K562 (cell line): ENCODE results near the gene ADGRE3. TPM values are rescaled to one million over a fixed set of nuclear protein-coding genes. Genes with fewer than 3 reads are reported as not detected.

ENCODE experiments used
- ATAC-seq: fragments of 200-7000 bp; cut with Tn5 transposase; 3 replicates; pipeline ENCODE4 v1.9.1; 2020; ENCODE audit warnings: moderate library complexity
- BruUV-seq: library from RNA; stranded (reverse); fragments of 400-500 nt; replicated peaks from 2 replicates; lab custom pipeline; 2021; lab: Mats Ljungman, UMichigan
- CTCF ChIA-PET: fragments of 300-600 bp; formaldehyde crosslinking; extraction: SDS; loops from one replicate; lab custom pipeline; 2021; ENCODE audit warnings: low intra/inter-chr PET ratio; lab: Yijun Ruan, JAX
- POLR2A ChIA-PET: fragments of 300-600, 350-650 bp; sonication (Branson Sonifier 250); formaldehyde crosslinking; extraction: SDS; loops from one replicate; lab custom pipeline; 2021; ENCODE audit warnings: antibody characterized with exemption, inconsistent platforms; lab: Yijun Ruan, JAX
- DNase-seq, 4 experiments: peaks; one replicate each; pipeline versions ENCODE4 v3.0.0 to v3.0.0-alpha.2; 2011 to 2018; ENCODE audit warnings: low spot score in 3 of 4, mixed read lengths in 3 of 4; ENCODE audit errors: extremely low read depth in 1 of 4
- FAIRE-seq: peaks from 2 replicates; lab custom pipeline; 2011; peaks lifted over from hg19 to GRCh38; lab: Jason Lieb, UNC
- H2AFZ ChIP-seq: 2 replicates; pipeline ENCODE4 v1.6.0; 2011; ENCODE audit warnings: low read depth, low read length, control low read depth, inconsistent platforms
- H3K27ac ChIP-seq: fragments of 200-600 bp; 3 replicates; pipeline ENCODE4 v1.8.0; 2011; ENCODE audit warnings: low read depth, mild to moderate bottlenecking, control low read depth, inconsistent platforms, low read length, moderate library complexity, mixed read lengths; ENCODE audit errors: extremely low read depth
- H3K27me3 ChIP-seq, 2 experiments: fragments of 300-600 bp in 1 of 2; 2 replicates in 1 of 2; 3 replicates in 1 of 2; pipeline versions ENCODE4 v1.6.0 to v1.8.0; 2011; ENCODE audit warnings: inconsistent platforms in 2 of 2, low read length in 2 of 2, mild to moderate bottlenecking in 1 of 2, mixed read lengths in 1 of 2, moderate library complexity in 1 of 2; ENCODE audit not compliant: control insufficient read depth in 2 of 2, insufficient read depth in 2 of 2
- H3K36me3 ChIP-seq: fragments of 300-600 bp; 3 replicates; pipeline ENCODE4 v1.8.0; 2011; ENCODE audit warnings: mild to moderate bottlenecking, low read length, inconsistent platforms; ENCODE audit not compliant: control insufficient read depth, insufficient read depth
- H3K4me1 ChIP-seq, 2 experiments: fragments of 200-600 bp in 1 of 2; replicated peaks in 1 of 2; 2 replicates in 1 of 2; 3 replicates in 1 of 2; pipeline versions ENCODE4 v1.5.1 to v1.8.0; 2011; ENCODE audit warnings: inconsistent platforms in 2 of 2, low read length in 2 of 2, mild to moderate bottlenecking in 1 of 2, mixed read lengths in 1 of 2, moderate library complexity in 1 of 2; ENCODE audit not compliant: control insufficient read depth in 2 of 2, insufficient read depth in 2 of 2
- H3K4me2 ChIP-seq: 2 replicates; pipeline ENCODE4 v1.6.1; 2011; ENCODE audit warnings: low read length, control low read depth, inconsistent platforms, mixed read lengths; ENCODE audit not compliant: insufficient read depth
- H3K4me3 ChIP-seq: fragments of 200-600 bp; sonication (generic), shearing (Covaris generic); 2 replicates; pipeline ENCODE4 v1.5.1; 2016; ENCODE audit warnings: control low read depth, inconsistent platforms
- H3K79me2 ChIP-seq: fragments of 200-600 bp; 3 replicates; pipeline ENCODE4 v1.8.0; 2011; ENCODE audit warnings: low read length, inconsistent platforms; ENCODE audit not compliant: control insufficient read depth, insufficient read depth
- H3K9ac ChIP-seq, 2 experiments: 2 replicates each; pipeline versions ENCODE4 v1.6.0 to v1.6.1; 2011; ENCODE audit warnings: low read depth in 2 of 2, low read length in 2 of 2, control low read depth in 1 of 2, inconsistent platforms in 1 of 2, mild to moderate bottlenecking in 1 of 2, mixed read lengths in 1 of 2; ENCODE audit not compliant: insufficient read depth in 1 of 2
- H3K9me1 ChIP-seq: one replicate; pipeline ENCODE4 v1.6.0; 2011; ENCODE audit warnings: inconsistent platforms, mild to moderate bottlenecking, low read length, moderate library complexity; ENCODE audit not compliant: control insufficient read depth, insufficient read depth
- H3K9me3 ChIP-seq: replicated peaks from 2 replicates; pipeline ENCODE4 v1.5.1; 2011; ENCODE audit warnings: low read depth, low read length, inconsistent platforms; ENCODE audit not compliant: control insufficient read depth, insufficient read depth
- H4K20me1 ChIP-seq: replicated peaks from 2 replicates; pipeline ENCODE4 v1.6.1; 2011; ENCODE audit warnings: low read length, inconsistent platforms, mixed read lengths; ENCODE audit not compliant: control insufficient read depth, insufficient read depth
- ATF3 ChIP-seq, 2 experiments: fragments of 450-650 bp in 1 of 2; sonication (generic) in 1 of 2; formaldehyde crosslinking in 1 of 2; IDR thresholded peaks in 1 of 2; conservative IDR thresholded peaks in 1 of 2; 2 replicates each; pipeline versions ENCODE4 v1.6.1 to v1.8.1; 2016 to 2023; ENCODE audit warnings: mild to moderate bottlenecking in 2 of 2, moderate library complexity in 2 of 2, inconsistent platforms in 1 of 2, missing genetic modification reagents in 1 of 2
- ATF7 ChIP-seq: fragments of 450-650 bp; IDR thresholded peaks from 2 replicates; pipeline ENCODE4 v1.7.1; 2014; ENCODE audit warnings: mild to moderate bottlenecking, moderate library complexity
- CBFB ChIP-seq: sonication (generic); formaldehyde crosslinking; IDR thresholded peaks from 2 replicates; pipeline ENCODE4 v1.4.0; 2020; ENCODE audit warnings: mild to moderate bottlenecking, missing genetic modification reagents
- ESRRA ChIP-seq: fragments of 450-650 bp; IDR thresholded peaks from 2 replicates; pipeline ENCODE4 v1.6.1; 2014; ENCODE audit warnings: low read depth, mild to moderate bottlenecking, moderate library complexity, borderline replicate concordance
- ILF3 ChIP-seq: fragments of 450-650 bp; IDR thresholded peaks from 2 replicates; pipeline ENCODE4 v1.6.1; 2018; ENCODE audit warnings: antibody characterized with exemption, mild to moderate bottlenecking, moderate library complexity, borderline replicate concordance
- KHSRP ChIP-seq: fragments of 450-650 bp; IDR thresholded peaks from 2 replicates; pipeline ENCODE4 v1.6.1; 2017
- TCFL5 ChIP-seq: fragments of 250-450 bp; sonication (Bioruptor Pico); conservative IDR thresholded peaks from 2 replicates; pipeline ENCODE4 v1.6.1; 2021; ENCODE audit warnings: mild to moderate bottlenecking, moderate library complexity, matching md5 sums
- WHSC1 ChIP-seq: IDR thresholded peaks from one replicate; pipeline ENCODE4 v1.6.1; 2012; ENCODE audit warnings: low read length, control low read depth, inconsistent platforms
- WGBS: fragments of 100-300 bp; shearing (Covaris generic); methylation state at CpG from one replicate; pipeline ENCODE4 v1.1.6; 2016; ENCODE audit warnings: low coverage, mixed read lengths; ENCODE audit not compliant: insufficient coverage; ENCODE audit errors: missing lambda C conversion rate; 5-methylcytosine and 5-hydroxymethylcytosine counted together
- in situ Hi-C: fragments of 300-500 bp; cut with MboI; formaldehyde crosslinking; loops from 4 replicates; pipeline ENCODE4 v1.15.0; 2018; ENCODE audit warnings: inconsistent platforms, mixed read lengths
- intact Hi-C: fragments of 100-400 bp; cut with micrococcal nuclease; formaldehyde crosslinking; loops from 2 replicates; pipeline ENCODE4 v1.14.2; 2022
- polyA plus RNA-seq, 8 experiments: library from polyadenylated mRNA; depleted of rRNA in 4 of 8; stranded (reverse) in 5 of 8; unstranded in 3 of 8; fragments of >200 nt; fragmentation: Nextera tagmentation in 2 of 8; fragmentation: Illumina TruSeq in 1 of 8; extraction: Ambion mirVana in 2 of 8; extraction: Trizol in 1 of 8; gene quantifications; 2 replicates each; pipeline versions ENCODE4 v1.2.1 to v1.2.3, GENCODE V29; 2011 to 2014; ENCODE audit warnings: inconsistent platforms in 1 of 8, missing spikeins in 1 of 8
- total RNA-seq, 7 experiments: library from RNA; depleted of rRNA in 6 of 7; stranded (reverse); fragments of >200 nt in 6 of 7; fragmentation: Illumina TruSeq in 2 of 7; extraction: Trizol in 2 of 7; gene quantifications; 2 replicates each; pipeline versions ENCODE4 v1.2.1 to v1.2.3, GENCODE V29; 2011 to 2021; ENCODE audit warnings: low replicate concordance in 1 of 7
- TF ChIP-seq, protein P1 (sequence below): sonication (generic); formaldehyde crosslinking; IDR thresholded peaks from 2 replicates; pipeline ENCODE4 v1.8.1; 2023; ENCODE audit warnings: mild to moderate bottlenecking, missing genetic modification reagents

The ADGRE3 gene
- total and polyA plus RNA-seq, 9 of the 15 experiments (the other 6 are each of a cell fraction or from before 2014, with no cell fraction given) = not detected

DNA sequence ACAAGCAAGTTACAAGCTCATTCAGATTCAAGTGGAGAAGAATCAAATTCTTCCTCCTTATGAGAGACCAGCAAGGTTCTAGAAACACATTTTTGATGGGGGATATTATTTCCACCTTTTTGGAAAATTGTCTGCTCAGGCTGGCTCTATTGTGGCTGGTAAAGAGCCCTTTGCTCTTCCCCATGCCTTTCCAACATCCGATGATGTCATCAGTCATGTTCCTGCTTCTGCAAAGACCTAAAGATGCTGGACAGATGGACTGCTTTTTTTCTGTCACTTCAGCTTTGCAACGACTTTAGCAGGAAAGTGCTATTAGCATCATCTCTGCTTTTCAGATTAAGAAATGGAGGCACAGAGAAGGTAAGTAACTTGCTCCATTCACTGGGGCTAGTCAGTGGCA lies 4.2 kb downstream of the ADGRE3 start:
- in situ Hi-C loops (no loop called here), intact Hi-C loops (no loop called here)
- Histone ChIP-seq H3K9me3 (no peaks in the 10 kb centered on the region), H3K4me3 (no peak overlapping the region), H3K9me1 (no peaks in the 10 kb centered on the region), H3K79me2 (no peaks in the 10 kb centered on the region), H2AFZ (no peak overlapping the region), H3K4me2 (no peak overlapping the region), H3K27me3 (peaks cover 10 to 20% of the 10 kb centered on the region in 2 experiments; a peak in 3 of 5 replicates), H3K4me1 (no peaks in the 10 kb centered on the region), H3K36me3 (no peaks in the 10 kb centered on the region), H3K27ac (no peak overlapping the region), H4K20me1 (no peaks in the 10 kb centered on the region), H3K9ac (no peak overlapping the region)
- ChIA-PET CTCF (no interaction called here), POLR2A (interaction anchor here (0.8 kb wide), 1 partner anchor 19 kb away, joined by 3 read pairs; no protein-coding TSS in a partner anchor)
- FAIRE-seq (no peak), ATAC-seq (no peak), DNase-seq (no peak)
- TF ChIP-seq CBFB (CRISPR knock-in tag) = no peak
- no peak for TF ChIP-seq ILF3
- TF ChIP-seq KHSRP = no peak
- TF ChIP-seq, protein P1, sequence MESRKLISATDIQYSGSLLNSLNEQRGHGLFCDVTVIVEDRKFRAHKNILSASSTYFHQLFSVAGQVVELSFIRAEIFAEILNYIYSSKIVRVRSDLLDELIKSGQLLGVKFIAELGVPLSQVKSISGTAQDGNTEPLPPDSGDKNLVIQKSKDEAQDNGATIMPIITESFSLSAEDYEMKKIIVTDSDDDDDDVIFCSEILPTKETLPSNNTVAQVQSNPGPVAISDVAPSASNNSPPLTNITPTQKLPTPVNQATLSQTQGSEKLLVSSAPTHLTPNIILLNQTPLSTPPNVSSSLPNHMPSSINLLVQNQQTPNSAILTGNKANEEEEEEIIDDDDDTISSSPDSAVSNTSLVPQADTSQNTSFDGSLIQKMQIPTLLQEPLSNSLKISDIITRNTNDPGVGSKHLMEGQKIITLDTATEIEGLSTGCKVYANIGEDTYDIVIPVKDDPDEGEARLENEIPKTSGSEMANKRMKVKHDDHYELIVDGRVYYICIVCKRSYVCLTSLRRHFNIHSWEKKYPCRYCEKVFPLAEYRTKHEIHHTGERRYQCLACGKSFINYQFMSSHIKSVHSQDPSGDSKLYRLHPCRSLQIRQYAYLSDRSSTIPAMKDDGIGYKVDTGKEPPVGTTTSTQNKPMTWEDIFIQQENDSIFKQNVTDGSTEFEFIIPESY = no peak
- TF ChIP-seq TCFL5 = no peak
- peak; percentile 34; the same call in 1 of the 2 replicates for TF ChIP-seq ATF7
- no peak for TF ChIP-seq WHSC1
- TF ChIP-seq ESRRA = no peak
- peak; percentile 71 for TF ChIP-seq ATF3 (IDR thresholded peaks at IDR 0.05)
- no peak for TF ChIP-seq ATF3 (CRISPR knock-in tag; conservative IDR thresholded peaks at IDR 0.05)
- 0% methylated on average over 2 of the region's 2 CpGs for WGBS
- no TSS peak for BruUV-seq
